Neural cell (in vitro differentiated cells): ENCODE results near the gene KCNRG.

Source experiments
- EP300 ChIP-seq: fragments of 450-650 bp; conservative IDR thresholded peaks from 2 replicates; pipeline ENCODE4 v1.6.1; 2014; ENCODE audit warnings: antibody characterized with exemption, mild to moderate bottlenecking, moderate library complexity; ENCODE audit not compliant: poor library complexity, severe bottlenecking
- EZH2 ChIP-seq: fragments of 200-600, 300-800 bp; shearing (Covaris generic), sonication (generic); IDR thresholded peaks from 2 replicates; pipeline ENCODE4 v1.6.1; 2014; ENCODE audit warnings: antibody characterized with exemption, low read length, borderline replicate concordance, mild to moderate bottlenecking; ENCODE audit not compliant: insufficient read depth, poor library complexity, severe bottlenecking
- MXI1 ChIP-seq: fragments of 450-650 bp; conservative IDR thresholded peaks from 2 replicates; pipeline ENCODE4 v1.6.1; 2014; ENCODE audit warnings: antibody characterized with exemption, mild to moderate bottlenecking; ENCODE audit not compliant: poor library complexity, severe bottlenecking
- POLR2AphosphoS5 ChIP-seq: IDR thresholded peaks from 2 replicates; pipeline ENCODE4 v1.6.1; 2012
- RAD21 ChIP-seq: fragments of 450-650 bp; conservative IDR thresholded peaks from 2 replicates; pipeline ENCODE4 v1.6.1; 2014; ENCODE audit warnings: antibody characterized with exemption, mild to moderate bottlenecking, moderate library complexity
- SMC3 ChIP-seq: fragments of 450-650 bp; conservative IDR thresholded peaks from 2 replicates; pipeline ENCODE4 v1.6.1; 2014; ENCODE audit warnings: antibody characterized with exemption, mild to moderate bottlenecking, moderate library complexity; ENCODE audit not compliant: poor library complexity
- TAF1 ChIP-seq: IDR thresholded peaks from 2 replicates; pipeline ENCODE4 v1.6.1; 2012; ENCODE audit warnings: low read depth
- TF ChIP-seq, protein P1 (sequence below): fragments of 450-650 bp; IDR thresholded peaks from 2 replicates; pipeline ENCODE4 v1.5.1; 2014; ENCODE audit warnings: antibody characterized with exemption, mild to moderate bottlenecking, moderate library complexity; ENCODE audit not compliant: poor library complexity, severe bottlenecking
- TF ChIP-seq, protein P2 (sequence below): IDR thresholded peaks from 2 replicates; pipeline ENCODE4 v1.6.1; 2012; ENCODE audit warnings: borderline replicate concordance

DNA sequence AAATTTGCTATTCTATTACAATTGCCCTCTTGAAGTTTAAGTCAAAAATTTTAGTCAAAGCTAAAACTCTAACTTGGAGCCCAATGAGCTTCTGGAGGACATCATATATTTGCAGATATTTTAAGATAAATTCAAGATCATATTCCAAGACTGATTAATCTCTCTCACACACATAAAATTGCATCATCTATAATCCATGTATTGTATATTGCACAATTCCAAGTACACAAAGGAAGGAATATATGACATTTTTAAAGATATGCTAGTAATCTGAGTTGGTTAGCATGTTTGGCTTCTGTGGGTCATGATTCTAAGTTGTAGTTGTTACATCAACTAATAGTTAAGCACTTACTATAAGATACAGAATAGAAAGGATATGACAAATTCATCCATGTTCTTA lies 53.3 kb downstream of the KCNRG start:
- TF ChIP-seq, protein P1, sequence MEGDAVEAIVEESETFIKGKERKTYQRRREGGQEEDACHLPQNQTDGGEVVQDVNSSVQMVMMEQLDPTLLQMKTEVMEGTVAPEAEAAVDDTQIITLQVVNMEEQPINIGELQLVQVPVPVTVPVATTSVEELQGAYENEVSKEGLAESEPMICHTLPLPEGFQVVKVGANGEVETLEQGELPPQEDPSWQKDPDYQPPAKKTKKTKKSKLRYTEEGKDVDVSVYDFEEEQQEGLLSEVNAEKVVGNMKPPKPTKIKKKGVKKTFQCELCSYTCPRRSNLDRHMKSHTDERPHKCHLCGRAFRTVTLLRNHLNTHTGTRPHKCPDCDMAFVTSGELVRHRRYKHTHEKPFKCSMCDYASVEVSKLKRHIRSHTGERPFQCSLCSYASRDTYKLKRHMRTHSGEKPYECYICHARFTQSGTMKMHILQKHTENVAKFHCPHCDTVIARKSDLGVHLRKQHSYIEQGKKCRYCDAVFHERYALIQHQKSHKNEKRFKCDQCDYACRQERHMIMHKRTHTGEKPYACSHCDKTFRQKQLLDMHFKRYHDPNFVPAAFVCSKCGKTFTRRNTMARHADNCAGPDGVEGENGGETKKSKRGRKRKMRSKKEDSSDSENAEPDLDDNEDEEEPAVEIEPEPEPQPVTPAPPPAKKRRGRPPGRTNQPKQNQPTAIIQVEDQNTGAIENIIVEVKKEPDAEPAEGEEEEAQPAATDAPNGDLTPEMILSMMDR: no peak
- TF ChIP-seq SMC3 (no peak), EZH2 (no peak), RAD21 (no peak), TAF1 (no peak), POLR2AphosphoS5 (no peak), EP300 (no peak), MXI1 (no peak)
- TF ChIP-seq, protein P2, sequence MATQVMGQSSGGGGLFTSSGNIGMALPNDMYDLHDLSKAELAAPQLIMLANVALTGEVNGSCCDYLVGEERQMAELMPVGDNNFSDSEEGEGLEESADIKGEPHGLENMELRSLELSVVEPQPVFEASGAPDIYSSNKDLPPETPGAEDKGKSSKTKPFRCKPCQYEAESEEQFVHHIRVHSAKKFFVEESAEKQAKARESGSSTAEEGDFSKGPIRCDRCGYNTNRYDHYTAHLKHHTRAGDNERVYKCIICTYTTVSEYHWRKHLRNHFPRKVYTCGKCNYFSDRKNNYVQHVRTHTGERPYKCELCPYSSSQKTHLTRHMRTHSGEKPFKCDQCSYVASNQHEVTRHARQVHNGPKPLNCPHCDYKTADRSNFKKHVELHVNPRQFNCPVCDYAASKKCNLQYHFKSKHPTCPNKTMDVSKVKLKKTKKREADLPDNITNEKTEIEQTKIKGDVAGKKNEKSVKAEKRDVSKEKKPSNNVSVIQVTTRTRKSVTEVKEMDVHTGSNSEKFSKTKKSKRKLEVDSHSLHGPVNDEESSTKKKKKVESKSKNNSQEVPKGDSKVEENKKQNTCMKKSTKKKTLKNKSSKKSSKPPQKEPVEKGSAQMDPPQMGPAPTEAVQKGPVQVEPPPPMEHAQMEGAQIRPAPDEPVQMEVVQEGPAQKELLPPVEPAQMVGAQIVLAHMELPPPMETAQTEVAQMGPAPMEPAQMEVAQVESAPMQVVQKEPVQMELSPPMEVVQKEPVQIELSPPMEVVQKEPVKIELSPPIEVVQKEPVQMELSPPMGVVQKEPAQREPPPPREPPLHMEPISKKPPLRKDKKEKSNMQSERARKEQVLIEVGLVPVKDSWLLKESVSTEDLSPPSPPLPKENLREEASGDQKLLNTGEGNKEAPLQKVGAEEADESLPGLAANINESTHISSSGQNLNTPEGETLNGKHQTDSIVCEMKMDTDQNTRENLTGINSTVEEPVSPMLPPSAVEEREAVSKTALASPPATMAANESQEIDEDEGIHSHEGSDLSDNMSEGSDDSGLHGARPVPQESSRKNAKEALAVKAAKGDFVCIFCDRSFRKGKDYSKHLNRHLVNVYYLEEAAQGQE: no peak
